H1 (cell line): ENCODE measurements around the gene CHP2. TPM values are rescaled to one million over a fixed set of nuclear protein-coding genes. Genes with fewer than 3 reads are reported as not detected.
A peak's percentile ranks its signal among the peaks of the same experiment; 100 is the strongest.

Experiments
- CTCF ChIA-PET: fragments of 300-600 bp; sonication (Branson Sonifier 250); formaldehyde crosslinking; loops from one replicate; lab custom pipeline; 2021; ENCODE audit not compliant: partially characterized antibody; lab: Charles Lee
- POLR2A ChIA-PET: fragments of 300-600 bp; sonication (Branson Sonifier 250); formaldehyde crosslinking; loops from one replicate; lab custom pipeline; 2021; ENCODE audit warnings: inconsistent platforms; ENCODE audit not compliant: partially characterized antibody; lab: Charles Lee
- DNase-seq, 2 experiments: peaks; one replicate each; pipeline versions ENCODE4 v3.0.0 to v3.0.0-alpha.2; 2010 to 2022; ENCODE audit warnings: low spot score in 2 of 2, low read depth in 1 of 2, mixed read lengths in 1 of 2
- FAIRE-seq: peaks from 2 replicates; lab custom pipeline; 2011; peaks lifted over from hg19 to GRCh38; lab: Jason Lieb, UNC
- H2AFZ ChIP-seq: 2 replicates; pipeline ENCODE4 v1.8.1; 2012; ENCODE audit warnings: low read length, inconsistent platforms
- H2AK5ac ChIP-seq: 2 replicates; pipeline ENCODE4 v1.6.1; 2013; ENCODE audit warnings: low read depth, low read length
- H2BK120ac ChIP-seq: replicated peaks from 2 replicates; pipeline ENCODE3; 2013; ENCODE audit warnings: low read depth, low read length, inconsistent platforms
- H2BK12ac ChIP-seq: 2 replicates; pipeline ENCODE4 v1.6.1; 2013; ENCODE audit warnings: low read depth, low read length
- H2BK15ac ChIP-seq: 2 replicates; pipeline ENCODE4 v1.6.1; 2013; ENCODE audit warnings: low read length
- H2BK20ac ChIP-seq: 2 replicates; pipeline ENCODE4 v1.6.1; 2013; ENCODE audit warnings: low read length
- H2BK5ac ChIP-seq: 2 replicates; pipeline ENCODE4 v1.6.1; 2013; ENCODE audit warnings: low read depth, low read length
- H3K14ac ChIP-seq: 2 replicates; pipeline ENCODE4 v1.6.1; 2013; ENCODE audit warnings: inconsistent platforms; ENCODE audit not compliant: insufficient read length
- H3K18ac ChIP-seq: 2 replicates; pipeline ENCODE4 v1.6.1; 2013; ENCODE audit warnings: low read length; ENCODE audit errors: extremely low read depth
- H3K23ac ChIP-seq: 2 replicates; pipeline ENCODE4 v1.6.1; 2013; ENCODE audit warnings: inconsistent platforms; ENCODE audit not compliant: insufficient read length
- H3K23me2 ChIP-seq: 2 replicates; pipeline ENCODE4 v1.6.1; 2013; ENCODE audit warnings: low read depth, low read length
- H3K27ac ChIP-seq: 2 replicates; pipeline ENCODE4 v1.6.1; 2011; ENCODE audit warnings: low read depth, low read length, inconsistent platforms
- H3K27me3 ChIP-seq, 4 experiments: replicated peaks in 1 of 4; 1 replicate in 1 of 4; 2 replicates in 3 of 4; pipeline versions ENCODE4 v1.6.1 to v1.8.1; 2011 to 2013; ENCODE audit warnings: low read length in 3 of 4, mild to moderate bottlenecking in 3 of 4, inconsistent platforms in 2 of 4, mixed read lengths in 2 of 4, moderate library complexity in 1 of 4; ENCODE audit not compliant: control insufficient read depth in 3 of 4, insufficient read depth in 3 of 4; ENCODE audit errors: extremely low read depth in 1 of 4
- H3K36me3 ChIP-seq, 4 experiments: 2 replicates each; pipeline versions ENCODE4 v1.6.1 to v1.8.1; 2011 to 2013; ENCODE audit warnings: mild to moderate bottlenecking in 4 of 4, low read length in 3 of 4, moderate library complexity in 2 of 4, control low read depth in 1 of 4, inconsistent platforms in 1 of 4; ENCODE audit not compliant: insufficient read depth in 4 of 4, control insufficient read depth in 2 of 4
- H3K4ac ChIP-seq: replicated peaks from 2 replicates; pipeline ENCODE3; 2013; ENCODE audit warnings: low read length, low read depth, mixed read lengths, inconsistent platforms; ENCODE audit not compliant: insufficient read length
- H3K4me1 ChIP-seq, 4 experiments: replicated peaks in 1 of 4; 1 replicate in 1 of 4; 2 replicates in 3 of 4; pipeline versions ENCODE4 v1.6.1 to v1.8.1; 2011 to 2013; ENCODE audit warnings: low read length in 3 of 4, inconsistent platforms in 2 of 4, mixed read lengths in 1 of 4; ENCODE audit not compliant: insufficient read depth in 4 of 4, control insufficient read depth in 3 of 4
- H3K4me2 ChIP-seq, 2 experiments: 2 replicates each; pipeline versions ENCODE4 v1.6.1 to v1.8.1; 2011 to 2013; ENCODE audit warnings: low read depth in 2 of 2, low read length in 2 of 2, control low read depth in 1 of 2, inconsistent platforms in 1 of 2, mild to moderate bottlenecking in 1 of 2; ENCODE audit not compliant: insufficient read depth in 1 of 2
- H3K4me3 ChIP-seq, 4 experiments: fragments of 200-600, 300-600 bp in 1 of 4; sonication (generic), shearing (Covaris generic), sonication (Bioruptor Twin) in 1 of 4; 2 replicates each; pipeline versions ENCODE4 v1.5.1 to v1.8.1; 2011 to 2016; ENCODE audit warnings: low read length in 4 of 4, low read depth in 3 of 4, control low read depth in 2 of 4, inconsistent platforms in 2 of 4, mild to moderate bottlenecking in 2 of 4, mixed read lengths in 1 of 4, moderate library complexity in 1 of 4; ENCODE audit not compliant: insufficient read depth in 2 of 4; ENCODE audit errors: extremely low read depth in 1 of 4
- H3K56ac ChIP-seq: replicated peaks from 2 replicates; pipeline ENCODE3; 2013; ENCODE audit warnings: low read depth, mild to moderate bottlenecking, mixed read lengths, low read length, inconsistent platforms; ENCODE audit not compliant: insufficient read length
- H3K79me1 ChIP-seq: 2 replicates; pipeline ENCODE4 v1.6.1; 2013; ENCODE audit warnings: low read depth, low read length, control low read depth
- H3K79me2 ChIP-seq, 2 experiments: 2 replicates each; pipeline versions ENCODE4 v1.6.1 to v1.8.1; 2012 to 2013; ENCODE audit warnings: low read length in 2 of 2, mild to moderate bottlenecking in 2 of 2, inconsistent platforms in 1 of 2; ENCODE audit not compliant: insufficient read depth in 2 of 2, control insufficient read depth in 1 of 2
- H3K9ac ChIP-seq, 4 experiments: replicated peaks in 1 of 4; 1 replicate in 1 of 4; 2 replicates in 3 of 4; pipeline versions ENCODE4 v1.6.1 to v1.8.1; 2011 to 2013; ENCODE audit warnings: low read depth in 3 of 4, low read length in 3 of 4, control low read depth in 2 of 4, mild to moderate bottlenecking in 2 of 4, moderate library complexity in 2 of 4, inconsistent platforms in 1 of 4; ENCODE audit errors: extremely low read depth in 1 of 4
- H3K9me3 ChIP-seq, 2 experiments: 2 replicates each; pipeline versions ENCODE4 v1.6.1 to v1.8.1; 2012 to 2013; ENCODE audit warnings: mild to moderate bottlenecking in 2 of 2, moderate library complexity in 2 of 2, control low read depth in 1 of 2, inconsistent platforms in 1 of 2, low read depth in 1 of 2, low read length in 1 of 2, mixed read lengths in 1 of 2; ENCODE audit not compliant: insufficient read depth in 2 of 2
- H4K20me1 ChIP-seq, 2 experiments: replicated peaks in 1 of 2; 2 replicates each; pipeline versions ENCODE3 to v1.8.1; 2011 to 2013; ENCODE audit warnings: inconsistent platforms in 2 of 2, low read length in 2 of 2, mild to moderate bottlenecking in 1 of 2; ENCODE audit not compliant: insufficient read depth in 2 of 2, control insufficient read depth in 1 of 2
- H4K5ac ChIP-seq: 2 replicates; pipeline ENCODE4 v1.6.1; 2013; ENCODE audit warnings: low read length, low read depth, mixed read lengths, inconsistent platforms; ENCODE audit not compliant: insufficient read length
- H4K8ac ChIP-seq: 2 replicates; pipeline ENCODE4 v1.8.0; 2013; ENCODE audit warnings: mild to moderate bottlenecking, moderate library complexity, low read length, inconsistent platforms; ENCODE audit not compliant: insufficient read depth; ENCODE audit errors: extremely low read depth
- H4K91ac ChIP-seq: replicated peaks from 2 replicates; pipeline ENCODE3; 2013; ENCODE audit warnings: low read length, mixed read lengths, inconsistent platforms; ENCODE audit not compliant: insufficient read length
- BCL11A ChIP-seq, 2 experiments: IDR thresholded peaks; one replicate each; pipeline ENCODE4 v1.6.1; 2011; ENCODE audit warnings: low read depth in 2 of 2, low read length in 2 of 2, mild to moderate bottlenecking in 2 of 2
- CEBPB ChIP-seq: IDR thresholded peaks from 2 replicates; pipeline ENCODE4 v1.6.1; 2012; ENCODE audit warnings: low read depth, low read length
- CTCF ChIP-seq, 3 experiments: IDR thresholded peaks; 1 replicate in 2 of 3; 2 replicates in 1 of 3; pipeline versions ENCODE4 v1.5.1 to v1.6.1; 2011; ENCODE audit warnings: low read length in 3 of 3, mild to moderate bottlenecking in 3 of 3, inconsistent platforms in 2 of 3, low read depth in 1 of 3, moderate library complexity in 1 of 3; ENCODE audit not compliant: insufficient read depth in 1 of 3; ENCODE audit errors: control extremely low read depth in 1 of 3
- POLR2AphosphoS5 ChIP-seq: IDR thresholded peaks from 2 replicates; pipeline ENCODE4 v1.6.1; 2011; ENCODE audit warnings: low read depth, low read length
- RAD21 ChIP-seq, 2 experiments: IDR thresholded peaks in 1 of 2; conservative IDR thresholded peaks in 1 of 2; 2 replicates each; pipeline ENCODE4 v1.6.1; 2011; ENCODE audit warnings: low read depth in 2 of 2, low read length in 2 of 2, improper control_type of control experiment in 1 of 2, inconsistent platforms in 1 of 2, mild to moderate bottlenecking in 1 of 2, moderate library complexity in 1 of 2
- WGBS, 2 experiments: shearing (Covaris generic) in 1 of 2; methylation state at CpG; one replicate each; pipeline versions ENCODE4 v1.1.6 to v1.1.7; 2013 to 2015; ENCODE audit warnings: low lambda C conversion rate in 2 of 2, mixed read lengths in 2 of 2, inconsistent platforms in 1 of 2, low coverage in 1 of 2, missing lambda C conversion rate in 1 of 2; ENCODE audit not compliant: insufficient replicate concordance in 2 of 2, insufficient coverage in 1 of 2, insufficient read length in 1 of 2; ENCODE audit errors: extremely low coverage in 1 of 2, missing lambda C conversion rate in 1 of 2; 5-methylcytosine and 5-hydroxymethylcytosine counted together
- polyA plus RNA-seq, 7 experiments: library from polyadenylated mRNA; depleted of rRNA in 3 of 7; stranded (reverse) in 5 of 7; unstranded in 2 of 7; fragments of >200 nt in 5 of 7; fragments of 200-250 nt in 2 of 7; gene quantifications; 1 replicate in 5 of 7; 2 replicates in 1 of 7; 4 replicates in 1 of 7; pipeline versions ENCODE4 v1.2.1 to v1.2.3, GENCODE V29; 2011 to 2013; ENCODE audit warnings: missing spikeins in 2 of 7, mixed read lengths in 2 of 7
- total RNA-seq: library from RNA; stranded (reverse); fragmentation: NEBNext Ultra II Directional; extraction: Animal tissue kit (Norgen Biotek cat#: 25700); gene quantifications from 2 replicates; pipeline ENCODE4 v1.2.1, GENCODE V29; 2021

The CHP2 gene
- total and polyA plus RNA-seq, 2 of the 8 experiments (the other 6 are each of a cell fraction or from before 2014, with no cell fraction given): 1.3 to 1.6 TPM

GRCh38 chr16:23742766-23743165 lies 12.1 kb upstream of the CHP2 start:
- Histone ChIP-seq H3K14ac (no peak overlapping the region), H3K4me2 (0 out of 4 replicates have a peak overlapping the region, but pooled peaks of 1 of the 2 experiments have one; percentile 20), H2AK5ac (no peak overlapping the region), H3K4me3 (no peak overlapping the region), H3K27me3 (no peaks in the 10 kb centered on the region), H2BK120ac (no peak overlapping the region), H2BK20ac (no peak overlapping the region), H4K20me1 (no peaks in the 10 kb centered on the region), H2BK12ac (no peak overlapping the region), H3K9ac (no peak overlapping the region), H3K23me2 (no peaks in the 10 kb centered on the region), H3K36me3 (no peaks in the 10 kb centered on the region), H3K27ac (no peak overlapping the region), H3K18ac (no peak overlapping the region), H4K5ac (no peak overlapping the region), H4K8ac (no peak overlapping the region), H3K23ac (no peak overlapping the region), H3K4me1 (no peaks in the 10 kb centered on the region), H2BK15ac (no peak overlapping the region), H3K79me1 (no peaks in the 10 kb centered on the region), H3K4ac (no peak overlapping the region), H3K79me2 (no peaks in the 10 kb centered on the region), H3K56ac (no peak overlapping the region), H3K9me3 (no peaks in the 10 kb centered on the region), H4K91ac (no peak overlapping the region), H2AFZ (0 out of 2 replicates have a peak overlapping the region, but pooled peaks have one; percentile 57), H2BK5ac (no peak overlapping the region)
- TF ChIP-seq POLR2AphosphoS5: no peak
- peak; percentile 59 to 63 for TF ChIP-seq RAD21 (IDR thresholded peaks at IDR 0.05 in 1 of 2, conservative IDR thresholded peaks at IDR 0.05 in 1 of 2; ENCODE audit: low read depth in 2 of 2, low read length in 2 of 2)
- TF ChIP-seq CEBPB: 0 out of 2 replicates have a peak, but pooled peaks have one; percentile 1
- no peak for TF ChIP-seq BCL11A (IDR thresholded peaks at IDR 0.05; ENCODE audit: low read depth in 2 of 2, low read length in 2 of 2)
- peak; percentile 26 to 67 (median 46); a peak in 3 of 4 replicates for TF ChIP-seq CTCF (IDR thresholded peaks at IDR 0.05; ENCODE audit: control extremely low read depth in 1 of 3, insufficient read depth in 1 of 3, low read depth in 1 of 3, low read length in 3 of 3)
- DNase-seq: no peak
- FAIRE-seq: peak; percentile 76
- 26% methylated on average over 4 of the region's 4 CpGs; no CpG with 5 or more reads in 1 of the 2 experiments for WGBS, 2 experiments
- ChIA-PET CTCF (interaction anchor here (0.7 to 1.5 kb wide), 8 partner anchors 14 to 584 kb away, joined by 3 to 6 read pairs (median 4); no protein-coding TSS in a partner anchor), POLR2A (no interaction called here)
